HL-60/S4 (cell line): ENCODE measurements around the gene DROSHA.

ENCODE experiments used
- in situ Hi-C: fragments of 300-500 bp; cut with MboI; formaldehyde crosslinking; loops from 2 replicates; pipeline ENCODE4 v1.14.3; 2022; ENCODE audit warnings: low sequenced_read_pairs

DROSHA gene

GRCh38 chr5:31530541-31531265, 1.2 kb downstream of the DROSHA start:
- in situ Hi-C loops = no loop called here

- in situ Hi-C loops = no loop called here
Measured at GRCh38 chr5:31523041-31523440, 8.9 kb downstream of the DROSHA start.

- in situ Hi-C loops = no loop called here
Measured at GRCh38 chr5:31516802-31517201, 15.1 kb downstream of the DROSHA start.

- in situ Hi-C loops = no loop called here
Measured at GRCh38 chr5:31511305-31511704, 20.6 kb downstream of the DROSHA start.

- in situ Hi-C loops = no loop called here
Measured at GRCh38 chr5:31504529-31504928, 27.4 kb downstream of the DROSHA start.

- in situ Hi-C loops = no loop called here
Measured at GRCh38 chr5:31502506-31502905, 29.4 kb downstream of the DROSHA start.

- in situ Hi-C loops = no loop called here
Measured at GRCh38 chr5:31500256-31500655, 31.6 kb downstream of the DROSHA start.

- in situ Hi-C loops = no loop called here
Measured at GRCh38 chr5:31496891-31497290, 35.0 kb downstream of the DROSHA start.

GRCh38 chr5:31496301-31496700, 35.6 kb downstream of the DROSHA start:
- in situ Hi-C loops = no loop called here

GRCh38 chr5:31495336-31495735, 36.6 kb downstream of the DROSHA start:
- in situ Hi-C loops = no loop called here

GRCh38 chr5:31492869-31493268, 39.0 kb downstream of the DROSHA start:
- in situ Hi-C loops = no loop called here

GRCh38 chr5:31487506-31487905, 44.4 kb downstream of the DROSHA start:
- in situ Hi-C loops = no loop called here

- in situ Hi-C loops = no loop called here
Measured at GRCh38 chr5:31486441-31486840, 45.5 kb downstream of the DROSHA start.

GRCh38 chr5:31485376-31486207, 46.3 kb downstream of the DROSHA start:
- in situ Hi-C loops = no loop called here

- in situ Hi-C loops = no loop called here
Measured at GRCh38 chr5:31481531-31482165, 50.2 kb downstream of the DROSHA start.

GRCh38 chr5:31479706-31480105, 52.2 kb downstream of the DROSHA start:
- in situ Hi-C loops = no loop called here

- in situ Hi-C loops = no loop called here
Measured at GRCh38 chr5:31478901-31479300, 53.0 kb downstream of the DROSHA start.

GRCh38 chr5:31477971-31478370, 53.9 kb downstream of the DROSHA start:
- in situ Hi-C loops = no loop called here

- in situ Hi-C loops = no loop called here
Measured at GRCh38 chr5:31477516-31477915, 54.4 kb downstream of the DROSHA start.

GRCh38 chr5:31476738-31477141, 55.2 kb downstream of the DROSHA start:
- in situ Hi-C loops = no loop called here

- in situ Hi-C loops = no loop called here
Measured at GRCh38 chr5:31471916-31472315, 60.0 kb downstream of the DROSHA start.

- in situ Hi-C loops = no loop called here
Measured at GRCh38 chr5:31471040-31471439, 60.9 kb downstream of the DROSHA start.
